GM23248 (cell line): ENCODE data around the gene TRAF2.

Experiments
- EZH2 ChIP-seq: fragments of 200-600 bp; sonication (generic); IDR thresholded peaks from 2 replicates; pipeline ENCODE4 v1.6.1; 2018; ENCODE audit warnings: antibody characterized with exemption, mild to moderate bottlenecking; ENCODE audit not compliant: insufficient read depth, poor library complexity, severe bottlenecking
- EZH2phosphoT487 ChIP-seq: fragments of 200-600 bp; sonication (generic); IDR thresholded peaks from 2 replicates; pipeline ENCODE4 v1.6.1; 2018; ENCODE audit warnings: antibody characterized with exemption, moderate library complexity, mild to moderate bottlenecking, low read depth; ENCODE audit not compliant: insufficient read depth

- no peak for TF ChIP-seq EZH2phosphoT487
- no peak for TF ChIP-seq EZH2
Observed at GRCh38 chr9:136962701-136963248, 76.5 kb downstream of the TRAF2 start.
